COLO829 (cell line): Measurements from ENCODE around the gene TNFRSF18.
"Not testable (repeated sequence)": the region's sequence is repeated elsewhere in the genome, so short reads cannot be mapped to it uniquely, and the experiment has no call there.

Experiments used
- DNase-seq: peaks from one replicate; pipeline ENCODE4 v3.0.0; 2012; ENCODE audit warnings: low spot score

Gene TNFRSF18

GRCh38 chr1:1179346-1179982 is 26.9 kb downstream of the TNFRSF18 start:
- DNase-seq = no peak

DNA sequence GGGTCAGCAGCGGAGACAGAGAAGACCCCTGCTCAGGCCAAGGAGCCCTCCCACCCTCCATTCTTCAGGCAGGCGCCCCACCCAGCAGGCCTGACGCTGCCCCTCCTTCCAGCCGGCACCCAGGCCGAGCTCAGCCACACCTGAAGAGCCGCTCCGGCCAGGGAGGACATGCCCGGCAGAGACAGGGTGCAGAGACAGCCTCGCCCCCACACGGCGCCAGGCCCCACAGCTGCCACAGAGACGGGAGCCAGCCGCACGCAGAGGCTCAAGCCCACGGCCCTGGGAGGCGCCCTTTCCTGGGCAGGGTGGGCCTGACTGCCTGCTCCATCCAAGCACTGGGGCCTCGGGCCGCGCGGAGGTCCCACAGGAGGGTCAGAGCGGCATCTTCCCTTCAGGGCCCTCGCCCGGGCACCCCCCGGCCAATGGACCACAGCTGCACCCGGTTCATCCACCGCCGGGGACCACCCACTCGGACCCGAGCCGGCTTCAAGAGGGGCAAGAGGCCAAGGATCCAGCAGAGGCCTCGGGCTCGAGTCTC is 27.5 kb downstream of the TNFRSF18 start:
- no peak for DNase-seq

GRCh38 chr1:1177452-1178206 is 28.8 kb downstream of the TNFRSF18 start:
- DNase-seq = no peak

GRCh38 chr1:1176931-1177330 is 29.5 kb downstream of the TNFRSF18 start:
- no peak for DNase-seq

DNA sequence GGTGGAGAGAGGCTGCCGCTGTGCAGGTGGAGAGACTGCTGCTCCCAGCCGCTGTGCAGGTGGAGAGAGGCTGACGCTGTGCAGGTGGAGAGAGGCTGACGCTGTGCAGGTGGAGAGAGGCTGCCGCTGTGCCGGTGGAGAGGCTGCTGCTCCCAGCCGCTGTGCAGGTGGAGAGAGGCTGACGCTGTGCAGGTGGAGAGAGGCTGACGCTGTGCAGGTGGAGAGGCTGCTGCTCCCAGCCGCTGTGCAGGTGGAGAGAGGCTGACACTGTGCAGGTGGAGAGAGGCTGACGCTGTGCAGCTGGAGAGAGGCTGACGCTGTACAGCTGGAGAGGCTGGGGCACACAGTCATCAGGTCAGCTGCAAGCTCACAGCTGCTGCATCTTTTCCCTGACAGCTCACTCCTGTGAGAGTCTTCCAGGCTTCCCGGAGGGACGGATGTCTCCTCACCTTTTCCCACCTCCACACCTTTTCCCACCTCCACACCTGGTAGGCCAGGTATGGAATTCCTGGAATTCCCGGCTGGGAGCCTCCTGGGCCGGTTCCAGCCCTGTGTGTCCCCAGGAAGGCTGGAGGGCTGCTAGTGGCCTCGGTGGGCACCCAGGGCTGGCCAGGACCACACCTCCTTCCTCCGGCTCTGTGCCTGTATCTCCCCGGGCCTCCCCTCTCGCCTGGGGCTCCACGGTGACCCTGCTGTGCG is 30.2 kb downstream of the TNFRSF18 start:
- not testable (repeated sequence) for DNase-seq

GRCh38 chr1:1175221-1176062 is 30.9 kb downstream of the TNFRSF18 start:
- DNase-seq = no peak

GRCh38 chr1:1173793-1174415 is 32.5 kb downstream of the TNFRSF18 start, which contains the start of gene TTLL10:
Gene TTLL10 (plus strand): TSS chr1:1173880. CDS start chr1:1179216, 5,336 bp downstream.
- no peak for DNase-seq

- DNase-seq = no peak
Measured at GRCh38 chr1:1173061-1173792, 33.2 kb downstream of the TNFRSF18 start.

GRCh38 chr1:1171546-1172340 is 34.6 kb downstream of the TNFRSF18 start:
- no peak for DNase-seq

GRCh38 chr1:1171161-1171545 is 35.2 kb downstream of the TNFRSF18 start:
- DNase-seq = no peak

DNA sequence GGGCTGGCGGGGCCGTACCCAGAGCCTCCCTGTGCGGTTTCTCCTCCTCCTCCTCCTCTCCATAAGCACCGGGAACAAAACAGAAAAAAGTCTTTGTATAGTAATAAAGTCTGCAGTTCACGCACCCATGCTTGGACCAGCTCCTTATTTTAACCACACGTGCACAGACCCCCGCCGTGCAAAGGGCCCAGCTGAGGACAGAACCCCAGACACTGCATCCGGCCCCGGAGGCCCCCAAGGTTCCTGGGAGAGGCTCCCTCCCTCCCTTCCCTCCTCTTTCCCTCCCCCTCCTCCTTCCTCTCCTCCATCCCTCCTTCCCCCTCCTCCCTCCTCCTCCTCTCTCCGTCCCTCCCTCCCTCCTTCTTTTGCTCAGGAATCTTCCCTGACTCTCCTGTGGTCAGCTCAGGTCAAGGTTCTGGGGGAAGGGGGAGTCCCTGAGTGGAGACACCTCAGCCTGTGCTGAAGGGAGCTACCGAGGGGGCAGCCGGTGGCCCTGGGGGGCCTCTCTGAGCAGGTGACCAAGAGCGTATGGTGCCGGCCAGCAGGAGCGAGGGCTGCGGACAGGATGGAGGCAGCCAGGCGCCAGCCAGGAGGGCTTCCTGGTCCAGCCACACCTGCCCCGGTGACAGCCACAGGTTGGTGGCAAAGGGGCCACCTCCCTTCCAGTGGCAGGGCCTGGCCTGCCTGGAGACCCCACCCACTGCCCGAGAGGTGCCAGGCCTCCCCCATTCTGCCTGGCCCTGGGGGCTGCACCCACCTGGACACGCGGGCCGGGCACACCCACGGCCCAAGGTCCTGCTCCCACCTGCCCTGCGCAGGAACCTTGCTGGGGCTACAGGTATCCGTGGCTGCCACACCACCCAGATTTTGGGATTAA is 35.9 kb downstream of the TNFRSF18 start:
- no peak for DNase-seq

- no peak for DNase-seq
Measured at GRCh38 chr1:1169429-1170214, 36.8 kb downstream of the TNFRSF18 start.

- DNase-seq = no peak
Measured at GRCh38 chr1:1168451-1169411, 37.7 kb downstream of the TNFRSF18 start.

DNA sequence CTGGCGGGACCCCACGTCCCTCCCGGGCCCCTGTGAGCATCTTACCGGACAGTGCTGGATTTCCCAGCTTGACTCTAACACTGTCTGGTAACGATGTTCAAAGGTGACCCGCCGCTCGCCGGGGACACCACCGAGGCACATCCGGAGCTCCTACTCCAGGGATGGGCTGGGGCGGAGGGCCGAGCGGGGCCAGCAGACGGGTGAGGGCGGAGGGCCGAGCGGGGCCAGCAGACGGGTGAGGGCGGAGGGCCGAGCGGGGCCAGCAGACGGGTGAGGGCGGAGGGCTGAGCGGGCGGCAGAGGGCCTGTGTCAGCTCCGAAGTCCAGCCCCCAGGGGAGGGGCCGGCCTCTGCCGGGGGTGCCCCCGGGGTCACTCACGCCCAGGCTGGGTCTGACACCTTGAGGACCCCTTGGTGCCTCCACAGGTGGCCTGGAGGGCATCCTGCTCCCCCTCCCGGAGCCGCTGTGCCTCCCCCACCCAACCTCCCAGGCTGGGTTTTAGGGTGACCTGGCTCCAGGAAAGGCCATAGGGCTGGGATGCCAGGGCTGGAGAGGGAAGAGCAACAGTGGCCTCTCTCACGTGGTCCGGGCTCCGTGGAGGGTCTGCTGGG is 38.4 kb downstream of the TNFRSF18 start:
- DNase-seq = no peak

DNA sequence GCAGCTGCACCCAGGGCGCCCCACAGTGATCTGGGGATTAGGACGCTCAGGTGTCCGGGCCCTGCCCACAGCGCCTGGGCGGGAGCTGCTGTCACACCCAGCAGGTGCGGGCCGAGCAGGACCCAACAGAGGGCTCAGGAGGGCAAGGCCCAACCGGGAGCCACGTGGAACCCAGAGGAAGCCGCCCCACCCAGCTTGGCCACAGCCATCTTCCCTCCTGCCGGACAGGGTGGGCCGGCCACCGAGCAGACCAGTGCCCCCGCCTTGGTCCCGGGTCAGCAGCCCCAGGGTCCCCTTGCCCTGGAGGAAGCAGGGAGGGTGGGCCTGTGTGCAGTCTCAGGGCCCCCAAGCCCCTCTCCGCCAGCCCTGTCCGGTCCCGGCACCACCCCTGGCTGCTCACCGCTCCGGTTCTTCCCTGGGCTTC is 39.0 kb downstream of the TNFRSF18 start:
- no peak for DNase-seq

DNA sequence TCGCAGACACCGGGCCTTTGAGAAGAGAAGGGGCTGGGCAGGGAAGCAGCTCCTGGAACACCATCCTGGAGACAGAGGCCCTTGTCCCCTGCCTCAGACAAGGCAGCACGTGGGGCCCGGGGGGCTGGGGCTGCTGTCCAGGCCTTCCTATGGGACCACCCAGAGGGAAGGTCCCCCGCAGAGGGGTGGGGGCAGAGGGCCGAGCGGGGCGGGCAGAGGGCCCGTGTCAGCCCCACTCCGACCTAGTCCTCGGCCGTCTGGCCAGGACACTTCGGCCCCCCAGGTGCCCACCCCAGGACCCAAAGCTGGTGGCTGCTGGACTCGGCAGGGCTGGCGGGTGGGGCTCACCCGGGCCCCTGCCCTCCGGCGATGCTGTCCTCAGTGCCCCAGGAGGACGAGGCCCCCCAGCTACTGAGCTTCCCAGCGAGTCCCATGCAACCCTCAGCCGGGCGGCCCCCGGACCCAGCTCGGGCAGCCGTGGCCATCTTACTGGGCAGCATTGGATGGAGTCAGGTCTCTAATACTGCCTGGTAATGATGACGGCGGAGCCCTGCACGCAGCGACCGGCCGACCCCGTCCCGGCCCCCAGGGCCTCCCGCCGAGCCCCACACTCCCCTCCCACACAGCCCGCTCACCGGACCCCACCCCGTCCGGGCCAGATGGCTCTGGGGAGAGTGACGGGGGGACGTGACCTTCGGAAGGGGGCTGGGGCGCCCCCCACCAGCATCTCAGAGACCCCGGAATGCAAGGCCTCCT is 39.6 kb downstream of the TNFRSF18 start:
- no peak for DNase-seq
